SIG-M5 treated with dmso at 0.1 percent for 504 hours (cell line): ENCODE results near the gene PBX3.

Source experiments
- DNase-seq: peaks from one replicate; lab custom pipeline; 2025; ENCODE audit not compliant: unreplicated experiment; lab: John Stamatoyannopoulos, UW

The PBX3 gene

GRCh38 chr9:125968714-125969374, 221.7 kb downstream of the PBX3 start:
- no peak for DNase-seq

- no peak for DNase-seq
These were observed 222.3 kb downstream of the PBX3 start for GRCh38 chr9:125969462-125969861.

- no peak for DNase-seq
These were observed 222.7 kb downstream of the PBX3 start for GRCh38 chr9:125969868-125970267.

- DNase-seq, result no peak
These were observed 223.2 kb downstream of the PBX3 start for GRCh38 chr9:125970340-125970739.

GRCh38 chr9:125971050-125971449, 223.9 kb downstream of the PBX3 start:
- DNase-seq, result no peak

- no peak for DNase-seq
These were observed 225.0 kb downstream of the PBX3 start for GRCh38 chr9:125972012-125972729.

- no peak for DNase-seq
These were observed 226.4 kb downstream of the PBX3 start for GRCh38 chr9:125973547-125973946.

GRCh38 chr9:125974705-125975104, 227.5 kb downstream of the PBX3 start:
- no peak for DNase-seq

- no peak for DNase-seq
These were observed 230.1 kb downstream of the PBX3 start for GRCh38 chr9:125977223-125977622.

- no peak for DNase-seq
These were observed 232.2 kb downstream of the PBX3 start for GRCh38 chr9:125979383-125979782.

- DNase-seq, result no peak
These were observed 235.7 kb downstream of the PBX3 start for GRCh38 chr9:125982798-125983406.

- no peak for DNase-seq
These were observed 236.5 kb downstream of the PBX3 start for GRCh38 chr9:125983681-125984080.

- DNase-seq, result no peak
These were observed 237.3 kb downstream of the PBX3 start for GRCh38 chr9:125984461-125984860.

GRCh38 chr9:125985142-125985997, 238.2 kb downstream of the PBX3 start:
- no peak for DNase-seq

GRCh38 chr9:125985998-125986655, 239.0 kb downstream of the PBX3 start:
- no peak for DNase-seq

GRCh38 chr9:125986966-125987365, 239.8 kb downstream of the PBX3 start:
- DNase-seq, result no peak

GRCh38 chr9:125987420-125987819, 240.2 kb downstream of the PBX3 start:
- no peak for DNase-seq

- DNase-seq, result no peak
These were observed 241.4 kb downstream of the PBX3 start for GRCh38 chr9:125988479-125989050.

GRCh38 chr9:125989090-125989501, 241.9 kb downstream of the PBX3 start:
- DNase-seq, result no peak

- no peak for DNase-seq
These were observed 242.5 kb downstream of the PBX3 start for GRCh38 chr9:125989524-125990180.
